Mucosa of rectum (tissue), 2 donors: Measurements from ENCODE around the gene RNF166.

Experiments used
- H3K27ac ChIP-seq, 2 donors: one replicate each; pipeline ENCODE4 v1.7.0; 2013; ENCODE audit warnings: inconsistent platforms in 2 of 2, low read depth in 2 of 2, low read length in 2 of 2
- H3K27me3 ChIP-seq, 2 donors: one replicate each; pipeline ENCODE4 v1.7.0; 2013; ENCODE audit warnings: low read length in 2 of 2; ENCODE audit not compliant: control insufficient read depth in 2 of 2, insufficient read depth in 2 of 2
- H3K36me3 ChIP-seq, 2 donors: one replicate each; pipeline ENCODE4 v1.7.0; 2013; ENCODE audit warnings: low read length in 2 of 2; ENCODE audit not compliant: control insufficient read depth in 2 of 2, insufficient read depth in 2 of 2
- H3K4me1 ChIP-seq, 2 donors: one replicate each; pipeline ENCODE4 v1.7.0; 2013; ENCODE audit warnings: low read length in 2 of 2, mild to moderate bottlenecking in 1 of 2; ENCODE audit not compliant: control insufficient read depth in 2 of 2, insufficient read depth in 2 of 2
- H3K4me3 ChIP-seq, 2 donors: one replicate each; pipeline ENCODE4 v1.7.0; 2013; ENCODE audit warnings: low read length in 2 of 2
- H3K9ac ChIP-seq, 2 donors: one replicate each; pipeline ENCODE4 v1.7.0; 2013; ENCODE audit warnings: low read length in 2 of 2, low read depth in 1 of 2, mild to moderate bottlenecking in 1 of 2
- H3K9me3 ChIP-seq, 2 donors: one replicate each; pipeline ENCODE4 v1.7.0; 2013; ENCODE audit warnings: low read length in 2 of 2; ENCODE audit not compliant: control insufficient read depth in 2 of 2
- donor health status: healthy.
- donor health status: Normal muscosa, but diverticular disease.

Gene RNF166

DNA sequence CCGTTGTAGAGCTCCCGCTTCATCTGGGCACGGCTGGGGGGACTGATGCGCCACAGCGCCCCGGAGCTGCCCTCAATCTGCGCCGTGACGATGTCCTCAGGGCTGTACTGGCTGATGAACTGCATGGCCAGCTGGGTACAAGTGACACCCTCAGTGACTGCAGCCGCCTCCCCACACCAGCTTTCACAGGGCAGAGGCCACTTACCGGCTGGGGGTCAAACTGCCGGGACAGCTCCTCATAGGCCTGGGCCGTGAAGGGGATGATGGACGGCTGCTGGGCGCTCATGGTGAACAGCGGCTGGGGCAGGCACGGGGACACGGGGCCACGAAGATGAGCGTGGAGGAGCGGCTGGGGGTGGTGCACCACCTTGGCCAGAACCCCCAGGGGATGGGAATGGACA, 10.4 kb upstream of the RNF166 start:
- no peak overlapping the region for H3K9ac ChIP-seq
- H3K4me1 ChIP-seq: no peaks in the 10 kb centered on the region
- no peaks in the 10 kb centered on the region for H3K9me3 ChIP-seq
- no peak overlapping the region for H3K4me3 ChIP-seq
- no peak overlapping the region for H3K27ac ChIP-seq
- peaks cover 46 to 52% of the 10 kb centered on the region in 2 donors for H3K36me3 ChIP-seq
- H3K27me3 ChIP-seq: no peaks in the 10 kb centered on the region

DNA sequence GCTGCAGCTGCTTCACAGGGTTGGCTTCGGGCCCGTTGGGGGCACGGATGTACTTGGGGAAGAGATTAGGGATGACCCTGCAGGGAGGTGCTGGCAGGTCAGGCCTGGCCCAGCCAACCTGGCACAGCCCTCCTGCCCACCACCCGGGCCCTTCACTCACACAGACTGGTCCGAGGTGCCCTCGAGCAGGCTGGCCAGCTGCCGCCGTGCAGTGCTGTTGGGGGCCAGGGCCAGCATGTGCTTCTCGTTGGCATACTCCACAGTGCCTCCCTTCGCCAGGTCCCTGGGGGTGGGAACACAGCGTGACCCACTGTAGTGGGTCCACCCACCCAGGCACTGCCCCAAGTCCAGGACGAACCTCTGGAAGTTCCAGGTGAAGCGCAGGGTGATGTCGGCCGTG, 10.0 kb upstream of the RNF166 start:
- no peaks in the 10 kb centered on the region for H3K9me3 ChIP-seq
- no peak overlapping the region for H3K4me3 ChIP-seq
- no peaks in the 10 kb centered on the region for H3K27me3 ChIP-seq
- H3K9ac ChIP-seq: no peak overlapping the region
- peaks cover 45 to 49% of the 10 kb centered on the region in 2 donors for H3K36me3 ChIP-seq
- H3K27ac ChIP-seq: no peak overlapping the region
- H3K4me1 ChIP-seq: no peaks in the 10 kb centered on the region

- Histone ChIP-seq H3K27ac (no peak overlapping the region), H3K4me1 (no peaks in the 10 kb centered on the region), H3K36me3 (peaks cover 40 to 45% of the 10 kb centered on the region in 2 donors), H3K27me3 (no peaks in the 10 kb centered on the region), H3K4me3 (no peak overlapping the region), H3K9ac (no peak overlapping the region), H3K9me3 (no peaks in the 10 kb centered on the region)
These were observed 9.3 kb upstream of the RNF166 start for GRCh38 chr16:88715312-88716190.

GRCh38 chr16:88714420-88715302, 8.5 kb upstream of the RNF166 start:
- H3K36me3 ChIP-seq: peaks cover 34 to 41% of the 10 kb centered on the region in 2 donors
- no peak overlapping the region for H3K9ac ChIP-seq
- H3K9me3 ChIP-seq: no peaks in the 10 kb centered on the region

GRCh38 chr16:88713568-88714419, 7.6 kb upstream of the RNF166 start:
- H3K4me3 ChIP-seq: no peak overlapping the region
- H3K9me3 ChIP-seq: no peaks in the 10 kb centered on the region
- H3K9ac ChIP-seq: no peak overlapping the region
- no peaks in the 10 kb centered on the region for H3K27me3 ChIP-seq
- peaks cover 29 to 34% of the 10 kb centered on the region in 2 donors for H3K36me3 ChIP-seq
- no peak overlapping the region for H3K27ac ChIP-seq
- no peaks in the 10 kb centered on the region for H3K4me1 ChIP-seq

More at GRCh38 chr16:88714420-88715302, 8.5 kb upstream of the RNF166 start:
- no peak overlapping the region for H3K4me3 ChIP-seq
- H3K27ac ChIP-seq: no peak overlapping the region
- no peaks in the 10 kb centered on the region for H3K27me3 ChIP-seq
- no peaks in the 10 kb centered on the region for H3K4me1 ChIP-seq

DNA sequence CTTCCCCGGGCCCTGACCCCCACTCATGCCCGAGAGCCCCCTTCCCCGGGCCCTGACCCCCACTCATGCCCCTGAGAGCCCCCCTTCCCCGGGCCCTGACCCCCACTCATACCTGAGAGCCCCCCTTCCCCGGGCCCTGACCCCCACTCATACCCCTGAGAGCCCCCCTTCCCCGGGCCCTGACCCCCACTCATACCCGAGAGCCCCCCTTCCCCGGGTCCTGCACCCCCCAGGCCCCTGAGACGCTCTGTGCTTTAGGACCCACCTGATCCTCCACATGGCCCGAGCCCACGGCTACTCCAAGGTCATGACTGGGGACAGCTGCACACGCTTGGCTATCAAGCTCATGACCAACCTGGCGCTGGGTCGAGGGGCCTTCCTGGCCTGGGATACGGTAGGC, 6.8 kb upstream of the RNF166 start:
- Histone ChIP-seq H3K4me3 (no peak overlapping the region), H3K27ac (no peak overlapping the region), H3K9ac (no peak overlapping the region), H3K27me3 (no peaks in the 10 kb centered on the region), H3K36me3 (peaks cover 26% of the 10 kb centered on the region in 2 donors), H3K4me1 (no peaks in the 10 kb centered on the region), H3K9me3 (no peaks in the 10 kb centered on the region)

DNA sequence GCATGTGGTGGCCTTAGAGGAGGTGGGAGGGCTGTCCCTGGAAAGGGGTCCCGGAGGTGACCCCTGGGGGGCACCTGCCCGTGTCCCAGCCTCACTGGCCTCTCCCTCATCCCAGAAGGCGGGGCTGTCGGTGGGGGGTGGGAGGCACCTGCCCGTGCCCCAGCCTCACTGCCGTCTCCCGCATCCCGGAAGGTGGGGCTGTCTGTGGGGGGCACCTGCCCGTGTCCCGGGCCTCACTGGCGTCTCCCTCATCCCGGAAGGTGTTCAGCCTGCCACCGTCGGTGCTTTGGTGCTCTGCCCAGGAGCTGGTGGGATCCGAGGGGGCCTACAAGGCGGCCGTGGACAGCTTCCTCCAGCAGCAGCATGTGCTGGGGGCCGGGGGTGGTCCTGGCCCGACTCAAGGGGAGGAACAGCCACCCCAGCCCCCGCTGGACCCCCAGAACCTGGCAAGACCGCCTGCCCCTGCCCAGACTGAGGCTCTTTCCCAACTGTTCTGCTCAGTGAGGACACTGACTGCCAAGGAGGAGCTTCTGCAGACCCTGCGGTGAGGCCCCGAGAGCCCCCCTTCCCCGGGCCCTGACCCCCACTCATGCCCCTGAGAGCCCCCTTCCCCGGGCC, 6.3 kb upstream of the RNF166 start:
- Histone ChIP-seq H3K9ac (no peak overlapping the region), H3K36me3 (peaks cover 25 to 26% of the 10 kb centered on the region in 2 donors), H3K27ac (no peak overlapping the region), H3K9me3 (no peaks in the 10 kb centered on the region), H3K4me3 (no peak overlapping the region), H3K27me3 (no peaks in the 10 kb centered on the region), H3K4me1 (peaks cover under 1 to 1% of the 10 kb centered on the region in 2 donors)

DNA sequence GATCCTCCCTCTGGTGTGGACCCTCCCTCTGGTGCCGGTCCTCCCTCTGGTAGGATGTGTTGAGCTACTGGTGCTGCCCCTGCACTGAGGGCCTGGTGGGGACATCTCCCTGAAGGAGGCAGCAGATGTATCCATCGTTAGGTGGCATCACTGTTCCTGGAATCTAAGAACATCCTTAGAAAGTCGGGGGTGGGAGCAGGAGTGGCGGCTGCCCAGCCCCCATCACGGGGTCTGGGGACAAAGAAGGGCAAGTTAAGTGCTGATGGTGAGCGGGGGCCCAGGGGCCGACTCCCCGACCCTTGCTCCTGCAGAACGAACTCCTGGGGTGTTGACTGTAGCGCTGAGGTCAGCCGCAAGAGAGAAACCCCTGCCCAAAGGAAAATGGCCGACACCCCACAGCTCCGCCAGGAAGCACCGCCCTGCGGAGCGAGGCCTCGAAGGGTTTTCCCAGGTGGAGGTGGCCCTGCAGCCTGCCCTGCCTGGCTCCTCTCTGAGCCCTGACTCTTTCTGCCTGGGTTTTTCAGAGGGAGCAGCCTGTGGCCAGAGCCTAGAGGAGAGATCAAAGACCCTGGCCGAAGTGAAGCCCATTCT, 5.6 kb upstream of the RNF166 start:
- H3K36me3 ChIP-seq: peaks cover 20 to 22% of the 10 kb centered on the region in 2 donors

DNA sequence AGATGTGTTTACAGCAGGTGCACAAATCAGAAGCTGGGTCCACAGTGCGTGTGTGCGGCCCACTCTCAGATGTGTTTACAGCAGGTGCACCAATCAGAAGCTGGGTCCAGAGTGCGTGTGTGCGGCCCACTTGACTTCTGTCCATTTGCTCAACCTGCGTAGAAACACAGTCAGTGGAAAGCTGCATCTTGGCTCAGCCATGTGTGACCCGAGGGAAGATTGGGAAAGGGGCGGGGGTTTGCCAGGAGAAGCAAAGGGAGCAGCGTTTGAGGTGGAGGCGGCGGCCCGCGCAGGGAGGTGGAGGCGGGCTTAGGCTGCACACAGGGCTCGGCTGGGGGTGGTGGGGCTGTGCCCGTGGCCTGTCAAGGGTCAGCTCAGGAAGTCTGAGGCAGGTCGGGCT, 4.3 kb upstream of the RNF166 start:
- H3K9me3 ChIP-seq: no peaks in the 10 kb centered on the region
- H3K9ac ChIP-seq: no peak overlapping the region
- peaks cover 12% of the 10 kb centered on the region in 2 donors for H3K4me1 ChIP-seq
- H3K4me3 ChIP-seq: no peak overlapping the region
- H3K36me3 ChIP-seq: peaks cover 8 to 10% of the 10 kb centered on the region in 2 donors
- H3K27me3 ChIP-seq: no peaks in the 10 kb centered on the region
- no peak overlapping the region for H3K27ac ChIP-seq

More for the DNA sequence above, 5.6 kb upstream of the RNF166 start:
- no peaks in the 10 kb centered on the region for H3K9me3 ChIP-seq
- H3K4me1 ChIP-seq: peaks cover 6 to 7% of the 10 kb centered on the region in 2 donors
- H3K27me3 ChIP-seq: no peaks in the 10 kb centered on the region
- H3K4me3 ChIP-seq: no peak overlapping the region
- no peak overlapping the region for H3K27ac ChIP-seq
- no peak overlapping the region for H3K9ac ChIP-seq
